Neural cell (in vitro differentiated cells): ENCODE results near the gene SLC16A12. TPM values are rescaled to one million over a fixed set of nuclear protein-coding genes. Genes with fewer than 3 reads are reported as not detected.

Source experiments
- H2AFZ ChIP-seq: fragments of 200-600, 300-800 bp; sonication (generic), shearing (Covaris generic); 2 replicates; pipeline ENCODE4 v1.6.0; 2014; ENCODE audit warnings: low read depth, mild to moderate bottlenecking, antibody characterized with exemption, low read length, moderate library complexity
- H3F3A ChIP-seq: fragments of 200-600 bp; shearing (Covaris generic); 2 replicates; pipeline ENCODE4 v1.6.1; 2016; ENCODE audit warnings: mild to moderate bottlenecking, moderate library complexity, mixed read lengths, antibody characterized with exemption, low read length; ENCODE audit not compliant: insufficient read depth, poor library complexity, severe bottlenecking
- H3K27ac ChIP-seq: fragments of 200-600, 300-800 bp; sonication (generic), shearing (Covaris generic); 2 replicates; pipeline ENCODE4 v1.5.1; 2014; ENCODE audit warnings: mild to moderate bottlenecking, low read length, moderate library complexity
- H3K27me3 ChIP-seq: fragments of 300-800, 200-600 bp; sonication (generic), shearing (Covaris generic); 2 replicates; pipeline ENCODE4 v1.6.0; 2014; ENCODE audit warnings: mild to moderate bottlenecking, low read depth, low read length, moderate library complexity; ENCODE audit not compliant: insufficient read depth
- H3K36me3 ChIP-seq: fragments of 300-800, 200-600 bp; sonication (generic), shearing (Covaris generic); 2 replicates; pipeline ENCODE4 v1.5.1; 2014; ENCODE audit warnings: mild to moderate bottlenecking, antibody characterized with exemption, low read length, moderate library complexity; ENCODE audit not compliant: insufficient read depth
- H3K4me2 ChIP-seq: fragments of 300-800, 200-600 bp; sonication (generic), shearing (Covaris generic); 2 replicates; pipeline ENCODE4 v1.6.0; 2014; ENCODE audit warnings: mild to moderate bottlenecking, low read length
- H3K4me3 ChIP-seq: fragments of 300-800, 200-600 bp; sonication (generic), shearing (Covaris generic); 2 replicates; pipeline ENCODE4 v1.5.1; 2014; ENCODE audit warnings: mild to moderate bottlenecking, low read length, moderate library complexity
- H3K79me2 ChIP-seq: fragments of 200-600 bp; shearing (Covaris generic); replicated peaks from 2 replicates; pipeline ENCODE4 v1.6.0; 2014; ENCODE audit warnings: mild to moderate bottlenecking, low read length, moderate library complexity; ENCODE audit not compliant: insufficient read depth
- H3K9ac ChIP-seq: fragments of 300-800, 200-600 bp; sonication (generic), shearing (Covaris generic); 2 replicates; pipeline ENCODE4 v1.6.1; 2016; ENCODE audit warnings: mild to moderate bottlenecking, low read length, mixed read lengths
- H3K9me2 ChIP-seq: fragments of 200-600 bp; shearing (Covaris generic); 2 replicates; pipeline ENCODE4 v1.6.1; 2016; ENCODE audit warnings: mild to moderate bottlenecking, low read length, mixed read lengths; ENCODE audit not compliant: insufficient read depth
- H3K9me3 ChIP-seq: fragments of 200-600, 300-800 bp; sonication (generic), shearing (Covaris generic); 2 replicates; pipeline ENCODE4 v1.6.1; 2016; ENCODE audit warnings: mild to moderate bottlenecking, mixed run types, low read length, moderate library complexity, mixed read lengths
- H4K20me1 ChIP-seq: fragments of 200-600 bp; shearing (Covaris generic); 2 replicates; pipeline ENCODE4 v1.6.1; 2016; ENCODE audit warnings: mild to moderate bottlenecking, mixed run types; ENCODE audit not compliant: insufficient read depth
- EP300 ChIP-seq: fragments of 450-650 bp; conservative IDR thresholded peaks from 2 replicates; pipeline ENCODE4 v1.6.1; 2014; ENCODE audit warnings: antibody characterized with exemption, mild to moderate bottlenecking, moderate library complexity; ENCODE audit not compliant: poor library complexity, severe bottlenecking
- EZH2 ChIP-seq: fragments of 200-600, 300-800 bp; shearing (Covaris generic), sonication (generic); IDR thresholded peaks from 2 replicates; pipeline ENCODE4 v1.6.1; 2014; ENCODE audit warnings: antibody characterized with exemption, low read length, borderline replicate concordance, mild to moderate bottlenecking; ENCODE audit not compliant: insufficient read depth, poor library complexity, severe bottlenecking
- MXI1 ChIP-seq: fragments of 450-650 bp; conservative IDR thresholded peaks from 2 replicates; pipeline ENCODE4 v1.6.1; 2014; ENCODE audit warnings: antibody characterized with exemption, mild to moderate bottlenecking; ENCODE audit not compliant: poor library complexity, severe bottlenecking
- POLR2AphosphoS5 ChIP-seq: IDR thresholded peaks from 2 replicates; pipeline ENCODE4 v1.6.1; 2012
- RAD21 ChIP-seq: fragments of 450-650 bp; conservative IDR thresholded peaks from 2 replicates; pipeline ENCODE4 v1.6.1; 2014; ENCODE audit warnings: antibody characterized with exemption, mild to moderate bottlenecking, moderate library complexity
- REST ChIP-seq: IDR thresholded peaks from 2 replicates; pipeline ENCODE4 v1.6.1; 2012; ENCODE audit warnings: borderline replicate concordance
- SMC3 ChIP-seq: fragments of 450-650 bp; conservative IDR thresholded peaks from 2 replicates; pipeline ENCODE4 v1.6.1; 2014; ENCODE audit warnings: antibody characterized with exemption, mild to moderate bottlenecking, moderate library complexity; ENCODE audit not compliant: poor library complexity
- TAF1 ChIP-seq: IDR thresholded peaks from 2 replicates; pipeline ENCODE4 v1.6.1; 2012; ENCODE audit warnings: low read depth
- polyA plus RNA-seq: library from polyadenylated mRNA; depleted of rRNA; stranded (reverse); fragments of >200 nt; gene quantifications from 2 replicates; pipeline ENCODE4 v1.2.3, GENCODE V29; 2014
- TF ChIP-seq, protein P1 (sequence below): fragments of 450-650 bp; IDR thresholded peaks from 2 replicates; pipeline ENCODE4 v1.5.1; 2014; ENCODE audit warnings: antibody characterized with exemption, mild to moderate bottlenecking, moderate library complexity; ENCODE audit not compliant: poor library complexity, severe bottlenecking

SLC16A12 gene
- polyA plus RNA-seq, 1 donor from 2014 or later, result 0.04 TPM

DNA sequence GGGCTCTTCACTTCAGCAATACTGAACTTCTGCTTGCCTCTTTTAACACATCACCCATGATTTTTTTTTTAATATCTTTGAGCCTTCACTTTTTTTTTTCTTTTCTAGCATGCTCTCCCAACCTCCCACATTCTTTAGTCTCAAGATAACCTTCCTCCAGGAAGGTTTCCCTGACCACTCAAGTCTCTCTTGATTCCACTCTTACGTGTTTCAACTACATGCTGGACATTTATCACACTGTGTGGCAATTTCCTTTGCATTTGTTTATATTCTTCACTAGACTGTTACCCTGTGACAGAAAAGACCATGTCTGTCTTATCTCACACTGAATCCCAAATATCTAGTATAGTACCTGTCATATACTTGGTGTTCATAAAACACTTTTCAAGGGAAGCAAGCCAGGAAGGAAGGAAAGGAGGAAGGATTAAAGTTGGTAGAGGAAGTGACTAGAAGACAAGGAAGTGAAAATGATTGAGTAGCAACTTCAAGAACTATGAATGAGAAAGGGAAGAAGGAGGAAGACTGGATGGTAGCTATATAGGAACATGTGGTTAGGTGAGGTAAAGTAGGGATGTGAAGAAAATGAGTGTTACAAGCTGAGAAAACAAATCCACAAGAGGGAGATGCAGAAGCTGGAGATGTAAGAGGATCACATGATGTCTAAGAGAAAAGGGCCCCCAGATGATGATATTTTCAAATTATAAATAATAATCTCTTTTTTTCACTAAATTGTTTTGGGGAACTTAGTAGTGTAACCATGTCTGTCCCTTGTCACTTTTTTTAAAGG lies 80.6 kb downstream of the SLC16A12 start:
- Histone ChIP-seq H3K9me2 (no peaks in the 10 kb centered on the region), H3K9me3 (no peaks in the 10 kb centered on the region), H3F3A (no peaks in the 10 kb centered on the region), H4K20me1 (no peaks in the 10 kb centered on the region), H3K79me2 (no peaks in the 10 kb centered on the region), H3K4me3 (no peak overlapping the region), H3K4me2 (no peak overlapping the region), H3K27ac (no peak overlapping the region), H3K36me3 (no peaks in the 10 kb centered on the region), H3K9ac (no peak overlapping the region), H2AFZ (no peak overlapping the region), H3K27me3 (no peaks in the 10 kb centered on the region)
- TF ChIP-seq MXI1 (no peak), RAD21 (no peak), POLR2AphosphoS5 (no peak), EP300 (no peak), REST (no peak), TAF1 (no peak), SMC3 (no peak), EZH2 (no peak)
- TF ChIP-seq, protein P1, sequence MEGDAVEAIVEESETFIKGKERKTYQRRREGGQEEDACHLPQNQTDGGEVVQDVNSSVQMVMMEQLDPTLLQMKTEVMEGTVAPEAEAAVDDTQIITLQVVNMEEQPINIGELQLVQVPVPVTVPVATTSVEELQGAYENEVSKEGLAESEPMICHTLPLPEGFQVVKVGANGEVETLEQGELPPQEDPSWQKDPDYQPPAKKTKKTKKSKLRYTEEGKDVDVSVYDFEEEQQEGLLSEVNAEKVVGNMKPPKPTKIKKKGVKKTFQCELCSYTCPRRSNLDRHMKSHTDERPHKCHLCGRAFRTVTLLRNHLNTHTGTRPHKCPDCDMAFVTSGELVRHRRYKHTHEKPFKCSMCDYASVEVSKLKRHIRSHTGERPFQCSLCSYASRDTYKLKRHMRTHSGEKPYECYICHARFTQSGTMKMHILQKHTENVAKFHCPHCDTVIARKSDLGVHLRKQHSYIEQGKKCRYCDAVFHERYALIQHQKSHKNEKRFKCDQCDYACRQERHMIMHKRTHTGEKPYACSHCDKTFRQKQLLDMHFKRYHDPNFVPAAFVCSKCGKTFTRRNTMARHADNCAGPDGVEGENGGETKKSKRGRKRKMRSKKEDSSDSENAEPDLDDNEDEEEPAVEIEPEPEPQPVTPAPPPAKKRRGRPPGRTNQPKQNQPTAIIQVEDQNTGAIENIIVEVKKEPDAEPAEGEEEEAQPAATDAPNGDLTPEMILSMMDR, result no peak

GRCh38 chr10:89452193-89452592 lies 83.2 kb downstream of the SLC16A12 start:
- Histone ChIP-seq H3K9me3 (no peaks in the 10 kb centered on the region), H3K9me2 (no peaks in the 10 kb centered on the region), H3K36me3 (no peaks in the 10 kb centered on the region), H3F3A (no peaks in the 10 kb centered on the region), H3K79me2 (no peaks in the 10 kb centered on the region), H2AFZ (no peak overlapping the region), H3K27me3 (no peaks in the 10 kb centered on the region), H3K4me3 (no peak overlapping the region), H3K9ac (no peak overlapping the region), H4K20me1 (no peaks in the 10 kb centered on the region), H3K4me2 (no peak overlapping the region), H3K27ac (no peak overlapping the region)
- TF ChIP-seq REST (no peak), POLR2AphosphoS5 (no peak), MXI1 (no peak), RAD21 (no peak), EZH2 (no peak), SMC3 (no peak), EP300 (no peak), TAF1 (no peak)
- TF ChIP-seq, protein P1, result no peak
